ENCODE data around the gene VAT1L.

- TF ChIP-seq CTCF (IDR thresholded peaks at IDR 0.05 in 8 of 11, conservative IDR thresholded peaks at IDR 0.05 in 3 of 11) (no peak), POLR2AphosphoS5 (IDR thresholded peaks at IDR 0.05) (no peak), POLR2A (IDR thresholded peaks at IDR 0.05) (no peak)
Observed at GRCh38 chr16:77849646-77850258, 61.4 kb downstream of the VAT1L start.

Data from spleen (tissue), 7 donors.